Measurements from ENCODE around the gene SH2D2A. TPM values are rescaled to one million over a fixed set of nuclear protein-coding genes. Genes with fewer than 3 reads are reported as not detected.

SH2D2A gene
- total RNA-seq, 4 donors from 2014 or later = 6.0 TPM; not detected in 3

DNA sequence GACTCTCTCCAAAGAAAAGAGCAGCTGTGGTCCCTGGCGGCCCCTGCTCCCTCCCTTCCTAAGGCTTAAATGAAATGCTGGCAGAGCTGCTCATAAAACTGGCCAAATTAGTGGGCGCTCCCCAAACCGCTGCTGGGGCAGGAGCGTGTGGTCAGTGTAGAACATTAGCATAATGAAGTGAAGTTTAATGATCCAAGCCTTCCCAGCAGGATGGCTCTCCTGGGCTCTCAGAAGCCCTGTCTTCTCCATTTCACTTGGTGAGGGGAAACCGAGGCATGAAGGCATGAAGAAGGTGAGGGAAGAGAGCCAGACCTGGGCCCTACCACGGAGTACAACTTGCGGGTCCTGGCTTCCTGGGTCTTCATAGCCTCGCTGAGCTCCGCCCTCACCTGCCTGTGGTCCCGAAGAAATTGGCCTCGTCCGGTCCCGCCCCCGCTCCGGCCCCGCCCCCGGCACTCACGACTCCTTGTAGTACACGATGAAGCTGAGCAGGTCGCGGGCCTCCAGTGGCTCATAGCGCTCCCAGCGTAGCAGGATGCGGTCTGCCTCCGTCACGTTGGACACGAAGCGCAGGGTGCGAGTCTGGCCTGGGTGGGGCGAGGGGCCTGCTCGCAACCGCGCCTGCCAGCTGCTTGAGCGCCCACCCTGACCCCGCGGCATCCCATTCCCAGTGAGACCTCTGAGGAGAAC is 32.0 kb upstream of the SH2D2A start:
- no peak overlapping the region for H3K4me3 ChIP-seq
- no peaks in the 10 kb centered on the region for H3K36me3 ChIP-seq
- no peak for DNase-seq
- intact Hi-C loops (cut with DNase I; ENCODE audit: low total_unique reads) = no loop called here
- no peaks in the 10 kb centered on the region for H3K4me1 ChIP-seq
- TF ChIP-seq, protein P1, sequence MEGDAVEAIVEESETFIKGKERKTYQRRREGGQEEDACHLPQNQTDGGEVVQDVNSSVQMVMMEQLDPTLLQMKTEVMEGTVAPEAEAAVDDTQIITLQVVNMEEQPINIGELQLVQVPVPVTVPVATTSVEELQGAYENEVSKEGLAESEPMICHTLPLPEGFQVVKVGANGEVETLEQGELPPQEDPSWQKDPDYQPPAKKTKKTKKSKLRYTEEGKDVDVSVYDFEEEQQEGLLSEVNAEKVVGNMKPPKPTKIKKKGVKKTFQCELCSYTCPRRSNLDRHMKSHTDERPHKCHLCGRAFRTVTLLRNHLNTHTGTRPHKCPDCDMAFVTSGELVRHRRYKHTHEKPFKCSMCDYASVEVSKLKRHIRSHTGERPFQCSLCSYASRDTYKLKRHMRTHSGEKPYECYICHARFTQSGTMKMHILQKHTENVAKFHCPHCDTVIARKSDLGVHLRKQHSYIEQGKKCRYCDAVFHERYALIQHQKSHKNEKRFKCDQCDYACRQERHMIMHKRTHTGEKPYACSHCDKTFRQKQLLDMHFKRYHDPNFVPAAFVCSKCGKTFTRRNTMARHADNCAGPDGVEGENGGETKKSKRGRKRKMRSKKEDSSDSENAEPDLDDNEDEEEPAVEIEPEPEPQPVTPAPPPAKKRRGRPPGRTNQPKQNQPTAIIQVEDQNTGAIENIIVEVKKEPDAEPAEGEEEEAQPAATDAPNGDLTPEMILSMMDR (IDR thresholded peaks at IDR 0.05) = no peak
- H3K27ac ChIP-seq = no peak overlapping the region
- H3K27me3 ChIP-seq = peaks cover 4 to 8% of the 10 kb centered on the region in 2 donors
- H3K9me3 ChIP-seq = no peaks in the 10 kb centered on the region

DNA sequence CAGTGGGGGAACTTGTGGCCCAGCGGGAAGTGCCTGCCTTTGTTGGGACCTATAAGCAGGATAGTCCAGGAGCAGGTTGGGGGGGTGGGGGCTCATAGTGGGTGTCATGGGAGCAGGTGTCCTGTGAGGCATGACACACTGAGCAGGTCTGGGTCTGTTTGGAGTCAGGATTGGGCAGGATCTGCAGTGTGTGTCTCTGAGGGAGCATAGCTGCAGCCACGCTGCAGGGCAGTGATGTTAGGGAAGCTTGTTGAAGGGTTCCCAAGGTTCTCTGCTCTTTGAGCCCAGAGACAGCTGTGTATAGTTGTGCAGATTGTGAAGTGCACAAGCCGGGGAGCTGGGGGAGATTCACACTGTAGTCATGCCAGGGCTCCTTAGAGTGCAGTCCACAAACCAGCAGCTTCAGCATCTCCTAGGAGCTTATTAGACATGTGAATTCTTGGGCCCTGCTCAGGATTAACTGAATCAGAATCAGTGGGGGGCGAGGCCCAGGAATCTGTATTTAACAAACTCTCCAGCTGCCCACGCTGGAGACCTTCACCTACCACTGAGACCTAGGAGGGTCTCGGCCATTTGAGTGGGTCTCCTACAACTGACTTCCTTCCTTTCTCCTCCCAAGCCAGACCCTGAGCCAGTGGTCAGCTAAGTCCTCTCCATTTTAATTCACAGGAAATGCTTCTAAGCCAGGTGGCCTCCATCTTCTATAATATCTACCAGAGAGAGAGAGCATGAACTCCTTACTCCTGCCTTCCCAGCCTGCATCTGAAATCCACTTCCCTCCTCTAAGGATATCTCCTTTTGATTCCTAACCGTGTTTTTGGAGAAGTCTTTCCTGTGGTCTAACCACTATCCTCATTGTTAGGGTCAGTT is 31.2 kb upstream of the SH2D2A start:
- H3K9me3 ChIP-seq = no peaks in the 10 kb centered on the region
- no peaks in the 10 kb centered on the region for H3K4me1 ChIP-seq
- TF ChIP-seq POLR2A (IDR thresholded peaks at IDR 0.05) = no peak
- TF ChIP-seq, protein P1 (IDR thresholded peaks at IDR 0.05) = no peak
- H3K27ac ChIP-seq = no peak overlapping the region
- DNase-seq = no peak
- H3K36me3 ChIP-seq = no peaks in the 10 kb centered on the region
- H3K4me3 ChIP-seq = no peak overlapping the region
- intact Hi-C loops (cut with DNase I; ENCODE audit: low total_unique reads) = no loop called here
- H3K27me3 ChIP-seq = peaks cover 4 to 8% of the 10 kb centered on the region in 2 donors

GRCh38 chr1:156846643-156847042 is 30.0 kb upstream of the SH2D2A start:
- peaks cover 4 to 8% of the 10 kb centered on the region in 2 donors for H3K27me3 ChIP-seq
- no peak overlapping the region for H3K27ac ChIP-seq
- no peaks in the 10 kb centered on the region for H3K4me1 ChIP-seq
- DNase-seq = no peak
- H3K4me3 ChIP-seq = no peak overlapping the region
- intact Hi-C loops (cut with DNase I; ENCODE audit: low total_unique reads) = no loop called here
- no peaks in the 10 kb centered on the region for H3K9me3 ChIP-seq
- no peaks in the 10 kb centered on the region for H3K36me3 ChIP-seq
- TF ChIP-seq POLR2A (IDR thresholded peaks at IDR 0.05) = no peak
- TF ChIP-seq, protein P1 (IDR thresholded peaks at IDR 0.05) = no peak

- Histone ChIP-seq H3K36me3 (no peaks in the 10 kb centered on the region), H3K27ac (no peak overlapping the region), H3K27me3 (peaks cover 4 to 8% of the 10 kb centered on the region in 2 donors), H3K9me3 (no peaks in the 10 kb centered on the region), H3K4me3 (no peak overlapping the region), H3K4me1 (no peaks in the 10 kb centered on the region)
- no peak for TF ChIP-seq POLR2A (IDR thresholded peaks at IDR 0.05)
- TF ChIP-seq, protein P1 (IDR thresholded peaks at IDR 0.05) = no peak
- DNase-seq = no peak
- intact Hi-C loops (cut with DNase I; ENCODE audit: low total_unique reads) = no loop called here
Observed at GRCh38 chr1:156845953-156846545, 29.4 kb upstream of the SH2D2A start.

Data from uterus (tissue), 4 donors.